Measurements from ENCODE around the gene MRTFB. TPM values are rescaled to one million over a fixed set of nuclear protein-coding genes. Genes with fewer than 3 reads are reported as not detected.

The MRTFB gene
- total and polyA plus RNA-seq, 9 donors, result 7.2 to 45.6 (median 36.6) TPM

- Histone ChIP-seq H3K27me3 (no peaks in the 10 kb centered on the region), H3K4me1 (ENCODE audit: insufficient read depth) (no peaks in the 10 kb centered on the region), H3K36me3 (peaks cover 2% of the 10 kb centered on the region), H3K9me3 (no peaks in the 10 kb centered on the region), H3K27ac (no peak overlapping the region), H3K4me3 (no peak overlapping the region)
- TF ChIP-seq POLR2A (IDR thresholded peaks at IDR 0.05) (no peak), EP300 (IDR thresholded peaks at IDR 0.05) (no peak), CTCF (IDR thresholded peaks at IDR 0.05) (no peak)
- intact Hi-C loops (cut with DNase I), result no loop called here
- DNase-seq, result no peak
- WGBS, 3 donors, result 92 to 100% (median 97%) methylated on average over 2 of the region's 2 CpGs
Measured at GRCh38 chr16:14223632-14224031, 152.5 kb downstream of the MRTFB start.

- H3K4me3 ChIP-seq, result no peak overlapping the region
- no peaks in the 10 kb centered on the region for H3K27me3 ChIP-seq
- 94 to 97% (median 95%) methylated on average over 3 of the region's 3 CpGs for WGBS, 3 donors
- peaks cover 2% of the 10 kb centered on the region for H3K36me3 ChIP-seq
- H3K9me3 ChIP-seq, result no peaks in the 10 kb centered on the region
- TF ChIP-seq POLR2A (IDR thresholded peaks at IDR 0.05) (no peak), EP300 (IDR thresholded peaks at IDR 0.05) (no peak), CTCF (IDR thresholded peaks at IDR 0.05) (no peak)
- H3K4me1 ChIP-seq (ENCODE audit: insufficient read depth), result no peaks in the 10 kb centered on the region
- intact Hi-C loops (cut with DNase I), result no loop called here
- no peak overlapping the region for H3K27ac ChIP-seq
- DNase-seq, result no peak
Measured at GRCh38 chr16:14225457-14225856, 154.3 kb downstream of the MRTFB start.

- no peaks in the 10 kb centered on the region for H3K36me3 ChIP-seq
- 29 to 32% (median 32%) methylated on average over 9 of the region's 9 CpGs for WGBS, 3 donors
- H3K9me3 ChIP-seq, result no peaks in the 10 kb centered on the region
- no peak overlapping the region for H3K4me3 ChIP-seq
- intact Hi-C loops (cut with DNase I), result loop anchor here in 1 of 4 donors (10.0 kb wide), 1 partner anchor 307 kb away; the partner anchor contains the start of gene ERCC4
- H3K27me3 ChIP-seq, result no peaks in the 10 kb centered on the region
- no peak for DNase-seq
- no peak overlapping the region for H3K27ac ChIP-seq
- no peaks in the 10 kb centered on the region for H3K4me1 ChIP-seq (ENCODE audit: insufficient read depth)
- no peak for TF ChIP-seq EP300 (IDR thresholded peaks at IDR 0.05)
- no peak for TF ChIP-seq POLR2A (IDR thresholded peaks at IDR 0.05)
- TF ChIP-seq CTCF (IDR thresholded peaks at IDR 0.05), result no peak
Measured at GRCh38 chr16:14232106-14232864, 161.2 kb downstream of the MRTFB start.

GRCh38 chr16:14236401-14236800 lies 165.3 kb downstream of the MRTFB start:
- 92 to 97% (median 94%) methylated on average over 5 of the region's 5 CpGs for WGBS, 3 donors
- Histone ChIP-seq H3K4me1 (ENCODE audit: insufficient read depth) (peaks cover 1% of the 10 kb centered on the region), H3K27me3 (no peaks in the 10 kb centered on the region), H3K9me3 (no peaks in the 10 kb centered on the region), H3K4me3 (no peak overlapping the region), H3K27ac (no peak overlapping the region), H3K36me3 (no peaks in the 10 kb centered on the region)
- TF ChIP-seq CTCF (IDR thresholded peaks at IDR 0.05), result no peak
- TF ChIP-seq POLR2A (IDR thresholded peaks at IDR 0.05), result no peak
- TF ChIP-seq EP300 (IDR thresholded peaks at IDR 0.05), result no peak
- intact Hi-C loops (cut with DNase I), result loop anchor here in 1 of 4 donors (10.0 kb wide), 1 partner anchor 312 kb away; the partner anchor contains the start of gene ERCC4
- DNase-seq, result no peak
